ENCODE measurements around the gene MRPL52.
A peak's percentile ranks its signal among the peaks of the same experiment; 100 is the strongest.
"Not testable (repeated sequence)": the region's sequence is repeated elsewhere in the genome, so short reads cannot be mapped to it uniquely, and the experiment has no call there.

Gene MRPL52

GRCh38 chr14:22854963-22855724, 25.5 kb downstream of the MRPL52 start:
- DNase-seq (ENCODE audit: low spot score in 2 of 2) = no peak
- no peaks in the 10 kb centered on the region for H3K9me3 Mint-ChIP-seq
- no peak overlapping the region for H3K27ac Mint-ChIP-seq (ENCODE audit: low read depth)
- H3K4me3 Mint-ChIP-seq = no peak overlapping the region
- no peak for ATAC-seq (replicated peaks; ENCODE audit: extremely low read depth, poor library complexity, severe bottlenecking)
- H3K27me3 Mint-ChIP-seq = peaks cover 35% of the 10 kb centered on the region
- H3K4me1 Mint-ChIP-seq = peaks cover 27% of the 10 kb centered on the region
- peaks cover 3% of the 10 kb centered on the region for H3K36me3 Mint-ChIP-seq (ENCODE audit: insufficient read depth)

GRCh38 chr14:22856428-22856827, 26.7 kb downstream of the MRPL52 start:
- Mint-ChIP-seq H3K4me3 (no peak overlapping the region), H3K9me3 (no peaks in the 10 kb centered on the region), H3K4me1 (peaks cover 27% of the 10 kb centered on the region), H3K27ac (ENCODE audit: low read depth) (no peak overlapping the region), H3K36me3 (ENCODE audit: insufficient read depth) (peaks cover 3% of the 10 kb centered on the region), H3K27me3 (peaks cover 42% of the 10 kb centered on the region)
- no peak for ATAC-seq (replicated peaks; ENCODE audit: extremely low read depth, poor library complexity, severe bottlenecking)
- DNase-seq (ENCODE audit: low spot score in 2 of 2) = no peak

GRCh38 chr14:22860377-22860776, 30.7 kb downstream of the MRPL52 start:
- Mint-ChIP-seq H3K27me3 (peaks cover 43% of the 10 kb centered on the region), H3K4me1 (peaks cover 16% of the 10 kb centered on the region)
- H3K4me3 Mint-ChIP-seq; H3K27ac Mint-ChIP-seq (ENCODE audit: low read depth); H3K9me3 Mint-ChIP-seq; H3K36me3 Mint-ChIP-seq (ENCODE audit: insufficient read depth); ATAC-seq (replicated peaks; ENCODE audit: extremely low read depth, poor library complexity, severe bottlenecking); DNase-seq (ENCODE audit: low spot score in 2 of 2): not testable (repeated sequence)

- DNase-seq (ENCODE audit: low spot score in 2 of 2) (no peak), ATAC-seq (replicated peaks; ENCODE audit: extremely low read depth, poor library complexity, severe bottlenecking) (no peak)
- H3K4me3 Mint-ChIP-seq = no peak overlapping the region
- H3K36me3 Mint-ChIP-seq (ENCODE audit: insufficient read depth) = peaks cover 3% of the 10 kb centered on the region
- no peak overlapping the region for H3K27ac Mint-ChIP-seq (ENCODE audit: low read depth)
- H3K9me3 Mint-ChIP-seq = no peaks in the 10 kb centered on the region
- H3K4me1 Mint-ChIP-seq = peaks cover 20% of the 10 kb centered on the region
- peaks cover 31% of the 10 kb centered on the region for H3K27me3 Mint-ChIP-seq
Measured at GRCh38 chr14:22861651-22862050, 32.0 kb downstream of the MRPL52 start.

- H3K9me3 Mint-ChIP-seq = no peaks in the 10 kb centered on the region
- H3K36me3 Mint-ChIP-seq (ENCODE audit: insufficient read depth) = no peaks in the 10 kb centered on the region
- no peak for ATAC-seq (replicated peaks; ENCODE audit: extremely low read depth, poor library complexity, severe bottlenecking)
- no peak overlapping the region for H3K27ac Mint-ChIP-seq (ENCODE audit: low read depth)
- H3K27me3 Mint-ChIP-seq = peaks cover 15% of the 10 kb centered on the region
- H3K4me1 Mint-ChIP-seq = peaks cover 8% of the 10 kb centered on the region
- DNase-seq (ENCODE audit: low spot score in 2 of 2) = no peak
- H3K4me3 Mint-ChIP-seq = no peak overlapping the region
Measured at GRCh38 chr14:22864979-22865378, 35.3 kb downstream of the MRPL52 start.

- H3K27ac Mint-ChIP-seq (ENCODE audit: low read depth) = no peak overlapping the region
- ATAC-seq (replicated peaks; ENCODE audit: extremely low read depth, poor library complexity, severe bottlenecking) (no peak), DNase-seq (ENCODE audit: low spot score in 2 of 2) (no peak)
- peaks cover 13% of the 10 kb centered on the region for H3K4me1 Mint-ChIP-seq
- no peak overlapping the region for H3K4me3 Mint-ChIP-seq
- no peaks in the 10 kb centered on the region for H3K9me3 Mint-ChIP-seq
- peaks cover 2% of the 10 kb centered on the region for H3K36me3 Mint-ChIP-seq (ENCODE audit: insufficient read depth)
- peaks cover 14% of the 10 kb centered on the region for H3K27me3 Mint-ChIP-seq
Measured at GRCh38 chr14:22865424-22866405, 36.0 kb downstream of the MRPL52 start.

- Mint-ChIP-seq H3K27ac (ENCODE audit: low read depth) (no peak overlapping the region), H3K36me3 (ENCODE audit: insufficient read depth) (peaks cover 6% of the 10 kb centered on the region), H3K4me3 (no peak overlapping the region), H3K9me3 (no peaks in the 10 kb centered on the region), H3K4me1 (peaks cover 22% of the 10 kb centered on the region), H3K27me3 (peaks cover 3% of the 10 kb centered on the region)
- DNase-seq (ENCODE audit: low spot score in 2 of 2) (no peak), ATAC-seq (replicated peaks; ENCODE audit: extremely low read depth, poor library complexity, severe bottlenecking) (no peak)
Measured at GRCh38 chr14:22866874-22867273, 37.2 kb downstream of the MRPL52 start.

- Mint-ChIP-seq H3K36me3 (ENCODE audit: insufficient read depth) (peaks cover 16% of the 10 kb centered on the region), H3K27ac (ENCODE audit: low read depth) (peak overlapping the region; percentile 92), H3K9me3 (no peaks in the 10 kb centered on the region), H3K4me1 (peaks cover 37% of the 10 kb centered on the region), H3K27me3 (no peaks in the 10 kb centered on the region), H3K4me3 (peak overlapping the region; percentile 94)
- peak; percentile 72 for ATAC-seq (replicated peaks; ENCODE audit: extremely low read depth, poor library complexity, severe bottlenecking)
- DNase-seq (ENCODE audit: low spot score in 2 of 2) = no peak
Measured at GRCh38 chr14:22870811-22871223, 41.1 kb downstream of the MRPL52 start.

- DNase-seq (ENCODE audit: low spot score in 2 of 2) (peak; percentile 56 to 63), ATAC-seq (replicated peaks; ENCODE audit: extremely low read depth, poor library complexity, severe bottlenecking) (peak; percentile 77)
- Mint-ChIP-seq H3K27me3 (no peaks in the 10 kb centered on the region), H3K9me3 (no peaks in the 10 kb centered on the region), H3K4me3 (peak within 1 kb of the TSS; percentile 94), H3K4me1 (peaks cover 35% of the 10 kb centered on the region), H3K36me3 (ENCODE audit: insufficient read depth) (peaks cover 19% of the 10 kb centered on the region), H3K27ac (ENCODE audit: low read depth) (peak within 1 kb of the TSS; percentile 92)
Measured at GRCh38 chr14:22871224-22872032, 41.7 kb downstream of the MRPL52 start, which contains the start of gene LRP10. Gene LRP10, plus strand, starts transcription at chr14:22871740. Its CDS starts 564 bp downstream, at chr14:22872304.

GRCh38 chr14:22872033-22872832, 42.5 kb downstream of the MRPL52 start:
- peak overlapping the region; percentile 94 for H3K4me3 Mint-ChIP-seq
- no peaks in the 10 kb centered on the region for H3K9me3 Mint-ChIP-seq
- ATAC-seq (replicated peaks; ENCODE audit: extremely low read depth, poor library complexity, severe bottlenecking) (peak; percentile 23), DNase-seq (ENCODE audit: low spot score in 2 of 2) (peak; percentile 47 to 66)
- H3K27me3 Mint-ChIP-seq = no peaks in the 10 kb centered on the region
- peaks cover 29% of the 10 kb centered on the region for H3K4me1 Mint-ChIP-seq
- H3K36me3 Mint-ChIP-seq (ENCODE audit: insufficient read depth) = peaks cover 19% of the 10 kb centered on the region
- peak overlapping the region; percentile 92 for H3K27ac Mint-ChIP-seq (ENCODE audit: low read depth)

GRCh38 chr14:22872833-22873520, 43.3 kb downstream of the MRPL52 start:
- Mint-ChIP-seq H3K27ac (ENCODE audit: low read depth) (peak overlapping the region; percentile 92), H3K9me3 (no peaks in the 10 kb centered on the region), H3K27me3 (no peaks in the 10 kb centered on the region), H3K4me3 (peak overlapping the region; percentile 94), H3K4me1 (peaks cover 31% of the 10 kb centered on the region), H3K36me3 (ENCODE audit: insufficient read depth) (peaks cover 22% of the 10 kb centered on the region)
- DNase-seq (ENCODE audit: low spot score in 2 of 2) (no peak), ATAC-seq (replicated peaks; ENCODE audit: extremely low read depth, poor library complexity, severe bottlenecking) (no peak)

All from central memory CD8-positive, alpha-beta T cell (primary cell).